Mucosa of rectum (tissue), 2 donors: ENCODE results near the gene RBMX2.
"Not testable (repeated sequence)": the region's sequence is repeated elsewhere in the genome, so short reads cannot be mapped to it uniquely, and the experiment has no call there.

ENCODE experiments used
- H3K27ac ChIP-seq, 2 donors: one replicate each; pipeline ENCODE4 v1.7.0; 2013; ENCODE audit warnings: inconsistent platforms in 2 of 2, low read depth in 2 of 2, low read length in 2 of 2
- H3K27me3 ChIP-seq, 2 donors: one replicate each; pipeline ENCODE4 v1.7.0; 2013; ENCODE audit warnings: low read length in 2 of 2; ENCODE audit not compliant: control insufficient read depth in 2 of 2, insufficient read depth in 2 of 2
- H3K36me3 ChIP-seq, 2 donors: one replicate each; pipeline ENCODE4 v1.7.0; 2013; ENCODE audit warnings: low read length in 2 of 2; ENCODE audit not compliant: control insufficient read depth in 2 of 2, insufficient read depth in 2 of 2
- H3K4me1 ChIP-seq, 2 donors: one replicate each; pipeline ENCODE4 v1.7.0; 2013; ENCODE audit warnings: low read length in 2 of 2, mild to moderate bottlenecking in 1 of 2; ENCODE audit not compliant: control insufficient read depth in 2 of 2, insufficient read depth in 2 of 2
- H3K4me3 ChIP-seq, 2 donors: one replicate each; pipeline ENCODE4 v1.7.0; 2013; ENCODE audit warnings: low read length in 2 of 2
- H3K9ac ChIP-seq, 2 donors: one replicate each; pipeline ENCODE4 v1.7.0; 2013; ENCODE audit warnings: low read length in 2 of 2, low read depth in 1 of 2, mild to moderate bottlenecking in 1 of 2
- H3K9me3 ChIP-seq, 2 donors: one replicate each; pipeline ENCODE4 v1.7.0; 2013; ENCODE audit warnings: low read length in 2 of 2; ENCODE audit not compliant: control insufficient read depth in 2 of 2
- donor health status: healthy.
- donor health status: Normal muscosa, but diverticular disease.

The RBMX2 gene, protein sequence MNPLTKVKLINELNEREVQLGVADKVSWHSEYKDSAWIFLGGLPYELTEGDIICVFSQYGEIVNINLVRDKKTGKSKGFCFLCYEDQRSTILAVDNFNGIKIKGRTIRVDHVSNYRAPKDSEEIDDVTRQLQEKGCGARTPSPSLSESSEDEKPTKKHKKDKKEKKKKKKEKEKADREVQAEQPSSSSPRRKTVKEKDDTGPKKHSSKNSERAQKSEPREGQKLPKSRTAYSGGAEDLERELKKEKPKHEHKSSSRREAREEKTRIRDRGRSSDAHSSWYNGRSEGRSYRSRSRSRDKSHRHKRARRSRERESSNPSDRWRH

GRCh38 chrX:130401415-130402207 is at the start of gene RBMX2:
Gene RBMX2 (plus strand): TSS chrX:130401987. CDS start chrX:130402033, 46 bp downstream.
- Histone ChIP-seq H3K36me3 (peaks cover 0 to 6% of the 10 kb centered on the region in 2 donors), H3K27ac (peak within 1 kb of the TSS; percentile 30 to 77), H3K9me3 (no peaks in the 10 kb centered on the region), H3K27me3 (peaks cover 0 to 6% of the 10 kb centered on the region in 2 donors), H3K9ac (peak within 1 kb of the TSS; percentile 55 to 74), H3K4me3 (peak within 1 kb of the TSS; percentile 80 to 90), H3K4me1 (peaks cover 3 to 4% of the 10 kb centered on the region in 2 donors)

- not testable (repeated sequence) for H3K4me3 ChIP-seq, H3K36me3 ChIP-seq, H3K4me1 ChIP-seq, H3K9me3 ChIP-seq, H3K9ac ChIP-seq, H3K27me3 ChIP-seq, H3K27ac ChIP-seq
Measured at GRCh38 chrX:130352050-130352449, 49.7 kb upstream of the RBMX2 start.

DNA sequence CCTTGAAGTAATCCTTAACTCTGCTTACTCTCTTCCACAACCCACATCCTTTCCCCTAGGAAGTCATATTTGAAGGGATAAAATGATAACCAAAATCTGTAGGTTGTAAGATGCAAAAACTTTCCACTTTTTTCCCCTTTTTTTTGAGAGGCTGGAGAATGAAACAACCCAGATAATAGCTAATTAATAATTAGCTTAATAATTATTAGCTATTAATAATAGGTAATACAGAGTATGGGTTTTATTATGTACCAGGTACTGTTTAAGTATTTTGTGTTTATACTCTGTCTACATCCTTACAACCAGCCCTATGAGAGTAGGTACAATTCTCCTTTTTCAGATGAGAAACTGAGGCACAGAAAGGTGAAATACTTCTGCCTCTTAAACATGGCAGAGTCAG is 25.7 kb upstream of the RBMX2 start:
- Histone ChIP-seq H3K9ac (no peak overlapping the region), H3K9me3 (no peaks in the 10 kb centered on the region), H3K27me3 (no peaks in the 10 kb centered on the region), H3K4me3 (no peak overlapping the region), H3K36me3 (peaks cover 0 to 2% of the 10 kb centered on the region in 2 donors), H3K4me1 (no peaks in the 10 kb centered on the region), H3K27ac (no peak overlapping the region)

DNA sequence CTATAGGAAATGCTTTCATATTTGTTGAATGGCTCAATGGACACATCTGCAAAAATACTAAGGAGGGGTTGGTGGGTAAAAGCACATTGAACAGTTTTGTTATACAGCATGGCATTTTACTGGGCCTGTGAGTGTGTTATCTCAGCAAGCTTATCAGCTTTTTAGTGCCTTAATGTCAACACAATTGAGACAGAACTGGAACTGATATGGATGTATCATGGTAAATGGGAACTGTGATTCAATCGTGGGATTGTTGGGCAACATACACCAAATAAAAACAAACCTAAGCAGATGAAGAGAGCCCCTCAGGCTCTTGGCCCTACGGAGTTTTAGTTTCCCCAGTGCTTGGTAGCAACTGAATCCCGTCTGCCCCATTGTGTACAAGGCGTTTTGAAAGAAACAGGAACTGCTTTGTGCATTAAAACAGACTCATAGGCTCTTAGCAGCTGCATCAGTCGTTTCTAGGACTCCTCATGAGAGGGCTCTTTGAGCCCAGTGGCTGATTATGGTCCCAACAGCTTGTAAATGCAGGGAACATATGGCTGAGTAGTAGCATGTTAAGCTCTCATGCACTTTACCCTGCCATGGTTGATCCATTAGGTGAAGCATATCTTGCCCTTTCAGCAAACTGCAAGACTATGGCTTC is 23.6 kb upstream of the RBMX2 start:
- Histone ChIP-seq H3K9ac (no peak overlapping the region), H3K9me3 (no peaks in the 10 kb centered on the region), H3K27ac (no peak overlapping the region), H3K4me1 (no peaks in the 10 kb centered on the region), H3K4me3 (no peak overlapping the region), H3K27me3 (no peaks in the 10 kb centered on the region), H3K36me3 (no peaks in the 10 kb centered on the region)

- Histone ChIP-seq H3K4me1 (no peaks in the 10 kb centered on the region), H3K9me3 (no peaks in the 10 kb centered on the region), H3K9ac (no peak within 1 kb of the TSS), H3K27ac (no peak within 1 kb of the TSS), H3K4me3 (no peak within 1 kb of the TSS), H3K36me3 (no peaks in the 10 kb centered on the region), H3K27me3 (peaks cover 3 to 6% of the 10 kb centered on the region in 2 donors)
Measured at GRCh38 chrX:130385520-130385919, 16.3 kb upstream of the RBMX2 start, which contains the start of gene GPR119. Gene GPR119 (minus strand): TSS chrX:130385674. CDS start chrX:130385447, 227 bp downstream.

DNA sequence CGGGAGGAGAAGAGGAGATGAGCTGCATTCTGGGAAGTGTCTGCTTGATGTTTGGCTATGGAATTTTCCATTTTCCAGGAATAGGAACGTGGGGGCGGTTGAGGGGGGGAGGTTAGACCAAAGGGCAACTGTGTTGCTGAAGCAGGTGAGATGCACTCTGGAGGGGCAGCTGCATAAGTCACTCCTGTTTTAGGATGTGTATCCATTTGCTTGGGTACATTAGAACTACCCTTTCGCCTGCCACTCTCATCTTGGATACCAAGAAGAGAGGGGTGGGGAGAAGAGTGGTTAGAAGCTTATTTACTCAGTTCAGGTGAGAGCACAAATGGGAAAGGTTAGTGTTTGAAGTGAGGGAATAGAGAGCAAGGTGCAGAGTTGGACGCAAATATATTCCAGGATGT is 15.4 kb upstream of the RBMX2 start:
- Histone ChIP-seq H3K4me3 (no peak overlapping the region), H3K9me3 (no peaks in the 10 kb centered on the region), H3K9ac (no peak overlapping the region), H3K27me3 (peaks cover 3 to 6% of the 10 kb centered on the region in 2 donors), H3K27ac (no peak overlapping the region), H3K36me3 (no peaks in the 10 kb centered on the region), H3K4me1 (no peaks in the 10 kb centered on the region)

DNA sequence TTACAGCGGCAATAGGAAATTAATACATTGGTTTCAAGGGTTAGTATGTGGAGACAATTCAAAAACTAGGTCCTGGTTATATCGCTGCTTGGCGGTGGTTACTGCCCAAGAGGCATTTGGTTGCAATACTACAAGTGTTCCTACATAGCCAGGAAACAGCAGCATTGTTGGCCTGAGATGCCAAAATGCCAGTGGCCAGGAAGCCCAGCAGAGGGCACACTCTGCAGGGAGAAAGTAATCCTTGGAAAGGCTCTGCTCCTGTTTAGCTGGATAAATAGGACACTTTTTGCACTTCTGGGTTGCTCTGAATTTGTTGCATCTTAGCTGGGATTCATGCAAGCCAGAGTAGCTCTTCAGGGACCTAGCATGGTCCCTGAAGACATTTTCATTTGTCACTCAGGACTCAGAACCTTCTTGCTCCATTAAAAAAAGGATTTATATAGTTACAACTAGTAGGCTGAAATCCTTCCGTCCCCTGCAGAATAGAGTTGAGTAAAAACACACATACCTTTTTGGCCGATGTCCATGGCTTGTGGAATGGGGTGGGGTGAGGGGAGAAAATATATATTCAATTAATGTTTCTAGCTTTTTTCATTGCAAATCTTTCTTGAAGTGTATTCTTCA is 8.2 kb upstream of the RBMX2 start:
- Histone ChIP-seq H3K9me3 (no peaks in the 10 kb centered on the region), H3K9ac (no peak overlapping the region), H3K36me3 (no peaks in the 10 kb centered on the region)

GRCh38 chrX:130395341-130395740 is 6.4 kb upstream of the RBMX2 start:
- no peaks in the 10 kb centered on the region for H3K36me3 ChIP-seq
- H3K27me3 ChIP-seq, result peaks cover 11 to 13% of the 10 kb centered on the region in 2 donors
- no peaks in the 10 kb centered on the region for H3K4me1 ChIP-seq
- H3K9ac ChIP-seq, result no peak overlapping the region
- H3K9me3 ChIP-seq, result no peaks in the 10 kb centered on the region
- H3K27ac ChIP-seq, result no peak overlapping the region
- H3K4me3 ChIP-seq, result no peak overlapping the region

More for the DNA sequence above, 8.2 kb upstream of the RBMX2 start:
- Histone ChIP-seq H3K27ac (no peak overlapping the region), H3K4me1 (no peaks in the 10 kb centered on the region), H3K27me3 (peaks cover 5 to 13% of the 10 kb centered on the region in 2 donors), H3K4me3 (no peak overlapping the region)

- Histone ChIP-seq H3K4me3 (peak overlapping the region; percentile 80 to 90), H3K27ac (peak overlapping the region in 1 of 2 donors; percentile 77), H3K9me3 (no peaks in the 10 kb centered on the region), H3K9ac (peak overlapping the region; percentile 55 to 68), H3K4me1 (peaks cover 3 to 4% of the 10 kb centered on the region in 2 donors), H3K27me3 (peaks cover 0 to 6% of the 10 kb centered on the region in 2 donors), H3K36me3 (peaks cover 0 to 6% of the 10 kb centered on the region in 2 donors)
Measured at GRCh38 chrX:130402208-130402684, 459 bp downstream of the RBMX2 start.
